ENCODE data around the gene DDX19B. TPM values are rescaled to one million over a fixed set of nuclear protein-coding genes. Genes with fewer than 3 reads are reported as not detected.

Gene DDX19B
- total and polyA plus RNA-seq, 2 experiments from 2014 or later: 31.8 to 33.0 TPM

DNA sequence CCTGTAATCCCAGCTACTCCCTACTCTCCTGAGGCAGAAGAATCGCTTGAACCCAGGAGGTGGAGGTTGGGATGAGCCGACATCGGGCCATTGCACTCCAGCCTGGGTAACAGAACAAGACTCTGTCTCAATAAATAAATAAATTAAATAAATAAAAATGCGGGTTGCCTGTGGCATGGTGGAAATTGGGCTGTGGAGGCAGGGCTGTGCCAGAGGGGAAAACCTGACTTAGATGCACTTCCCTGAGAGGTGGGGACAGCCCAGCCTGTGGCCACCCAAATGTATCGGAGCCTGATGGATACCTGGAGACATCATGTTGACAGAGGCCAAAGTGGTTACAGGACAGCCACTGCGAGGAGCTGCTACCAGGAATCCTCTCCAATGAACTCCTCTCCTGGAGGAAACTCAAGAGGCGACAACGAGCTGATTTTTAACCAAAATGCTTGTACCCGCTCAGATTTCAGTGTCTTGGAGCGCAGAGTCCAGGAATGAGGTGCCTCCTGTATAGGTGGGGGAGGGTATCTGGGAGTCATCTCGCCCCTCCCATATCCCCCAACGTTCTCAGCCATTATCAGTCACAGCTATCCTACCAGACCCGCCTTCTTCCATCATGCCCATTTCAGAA is 80.0 kb downstream of the DDX19B start:
- in situ Hi-C loops (cut with MboI): loop anchor here (25.0 kb wide), 1 partner anchor 383 kb away; no protein-coding TSS in a partner anchor
- H3K27me3 ChIP-seq (replicated peaks; ENCODE audit: insufficient read depth): no peaks in the 10 kb centered on the region
- no peak for TF ChIP-seq EZH2 (IDR thresholded peaks at IDR 0.05; ENCODE audit: insufficient read depth, poor library complexity, severe bottlenecking)
- TF ChIP-seq EZH2phosphoT487 (IDR thresholded peaks at IDR 0.05; ENCODE audit: insufficient read depth, low read depth): no peak
- H3K9me2 ChIP-seq (ENCODE audit: insufficient read depth): no peaks in the 10 kb centered on the region
- no peak for DNase-seq
- peaks cover 8% of the 10 kb centered on the region; the same call in 1 of the 2 replicates for H3K4me1 ChIP-seq (ENCODE audit: insufficient read depth)
- 83% methylated on average over 13 of the region's 13 CpGs for WGBS, 2 experiments (ENCODE audit: low coverage in 1 of 2, low lambda C conversion rate in 2 of 2, missing lambda C conversion rate in 2 of 2)
- H4K20me1 ChIP-seq (ENCODE audit: insufficient read depth): no peaks in the 10 kb centered on the region
- peaks cover 10% of the 10 kb centered on the region; the same call in 1 of the 2 replicates for H3K36me3 ChIP-seq (ENCODE audit: low read depth)
- no peak overlapping the region for H3K27ac ChIP-seq
- H3K4me3 ChIP-seq: no peak overlapping the region
- H3K9ac ChIP-seq: peak overlapping the region; percentile 83; the same call in 1 of the 2 replicates
- H3K79me2 ChIP-seq (ENCODE audit: insufficient read depth): peaks cover 25% of the 10 kb centered on the region
- H3K9me3 ChIP-seq (ENCODE audit: low read depth): no peaks in the 10 kb centered on the region
- peaks cover 33% of the 10 kb centered on the region for H3F3A ChIP-seq (ENCODE audit: insufficient read depth)
- no peak overlapping the region for H2AFZ ChIP-seq
- H3K4me2 ChIP-seq (ENCODE audit: unreplicated experiment): no peak overlapping the region

DNA sequence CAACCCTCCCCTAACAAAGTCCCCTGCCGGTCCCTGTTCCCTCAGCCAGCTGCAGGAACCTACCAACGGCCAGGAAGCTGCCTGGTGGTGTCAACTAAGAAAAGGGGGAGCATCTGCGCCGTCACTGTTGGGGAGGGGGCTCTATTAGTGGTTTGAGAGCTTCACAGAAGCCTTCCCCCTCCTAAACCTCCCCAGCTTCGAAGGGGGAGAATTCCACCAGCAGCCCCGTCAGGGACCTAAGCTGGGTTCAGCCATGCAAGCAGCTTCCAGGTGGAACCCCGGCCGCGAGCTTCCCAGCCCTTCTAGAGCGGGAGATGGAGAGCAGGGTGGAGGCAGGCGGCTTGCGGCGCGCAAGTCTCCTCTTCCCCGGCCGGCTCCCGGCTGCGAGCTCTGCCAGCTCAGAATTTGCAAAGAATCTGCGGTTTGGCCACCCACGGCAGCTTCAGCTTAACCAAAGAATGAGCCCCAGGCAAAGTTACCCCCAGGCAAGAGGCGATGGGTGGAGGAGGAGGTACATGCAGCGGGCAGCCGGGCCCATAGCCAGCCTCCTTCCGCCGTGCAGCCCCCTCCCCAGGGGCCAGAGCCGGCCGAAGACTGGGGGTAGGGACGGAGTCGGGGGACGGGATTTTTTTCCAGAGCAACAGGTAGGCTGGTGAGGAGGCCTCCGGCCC is 81.4 kb downstream of the DDX19B start:
- Histone ChIP-seq H3K4me2 (ENCODE audit: unreplicated experiment) (peak overlapping the region; percentile 98), H3K9me2 (ENCODE audit: insufficient read depth) (no peaks in the 10 kb centered on the region), H3K79me2 (ENCODE audit: insufficient read depth) (peaks cover 25% of the 10 kb centered on the region), H3K36me3 (ENCODE audit: low read depth) (peaks cover 10% of the 10 kb centered on the region; the same call in 1 of the 2 replicates), H3K4me1 (ENCODE audit: insufficient read depth) (peaks cover 8% of the 10 kb centered on the region; the same call in 1 of the 2 replicates), H3K27me3 (replicated peaks; ENCODE audit: insufficient read depth) (no peaks in the 10 kb centered on the region), H3K9me3 (ENCODE audit: low read depth) (no peaks in the 10 kb centered on the region), H4K20me1 (ENCODE audit: insufficient read depth) (no peaks in the 10 kb centered on the region), H2AFZ (peak overlapping the region; percentile 74), H3F3A (ENCODE audit: insufficient read depth) (peaks cover 20% of the 10 kb centered on the region), H3K9ac (peak overlapping the region; percentile 83), H3K27ac (peak overlapping the region; percentile 78), H3K4me3 (peak overlapping the region; percentile 92)
- in situ Hi-C loops (cut with MboI): loop anchor here (25.0 kb wide), 1 partner anchor 382 kb away; no protein-coding TSS in a partner anchor
- no peak for TF ChIP-seq EZH2phosphoT487 (IDR thresholded peaks at IDR 0.05; ENCODE audit: insufficient read depth, low read depth)
- TF ChIP-seq EZH2 (IDR thresholded peaks at IDR 0.05; ENCODE audit: insufficient read depth, poor library complexity, severe bottlenecking): no peak
- DNase-seq: peak; percentile 97
- 0 to 2% methylated on average over 30 to 31 of the region's 31 CpGs for WGBS, 2 experiments (ENCODE audit: low coverage in 1 of 2, low lambda C conversion rate in 2 of 2, missing lambda C conversion rate in 2 of 2)

DNA sequence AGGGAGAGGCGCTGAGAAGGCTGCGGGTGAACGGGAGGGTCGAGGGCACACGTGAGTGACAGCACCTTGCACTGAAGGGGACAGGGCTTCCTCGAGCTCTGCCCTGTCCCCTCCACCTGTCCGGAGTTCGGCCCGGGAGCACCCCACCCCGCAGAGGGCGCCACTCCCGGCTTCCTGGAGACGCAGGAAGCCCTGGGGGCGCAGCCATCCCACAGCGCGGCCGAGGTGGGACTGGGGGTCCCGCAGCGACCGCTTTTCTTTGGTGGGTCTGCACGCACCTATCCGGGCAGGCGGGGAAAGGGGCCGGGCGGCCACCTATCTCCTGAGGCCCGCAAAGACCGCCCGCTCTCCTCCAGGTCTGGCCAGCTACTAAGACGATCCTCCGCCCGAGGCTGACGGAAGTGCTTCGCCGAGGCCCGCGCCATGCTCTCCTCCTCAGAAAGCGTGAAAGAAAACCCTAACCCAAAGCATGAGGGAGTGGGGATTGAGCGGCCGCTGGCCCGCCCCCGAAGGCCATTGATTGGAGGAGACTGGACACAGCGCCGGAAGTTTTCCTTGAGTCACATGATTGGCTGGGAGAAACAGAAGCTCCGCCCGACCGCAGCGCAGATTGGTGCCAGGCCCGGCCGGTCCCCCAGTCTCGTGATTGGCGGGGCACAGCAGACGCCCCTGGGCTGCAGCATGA is 82.1 kb downstream of the DDX19B start:
- Histone ChIP-seq H3K9ac (peak overlapping the region; percentile 83), H3K9me3 (ENCODE audit: low read depth) (no peaks in the 10 kb centered on the region), H3F3A (ENCODE audit: insufficient read depth) (peaks cover 14% of the 10 kb centered on the region; the same call in 1 of the 2 replicates), H3K27me3 (replicated peaks; ENCODE audit: insufficient read depth) (no peaks in the 10 kb centered on the region), H3K36me3 (ENCODE audit: low read depth) (peaks cover 6% of the 10 kb centered on the region; the same call in 1 of the 2 replicates), H3K4me2 (ENCODE audit: unreplicated experiment) (peak overlapping the region; percentile 98), H3K27ac (peak overlapping the region; percentile 78), H3K4me1 (ENCODE audit: insufficient read depth) (peaks cover 8% of the 10 kb centered on the region; the same call in 1 of the 2 replicates), H4K20me1 (ENCODE audit: insufficient read depth) (no peaks in the 10 kb centered on the region), H3K79me2 (ENCODE audit: insufficient read depth) (peaks cover 25% of the 10 kb centered on the region), H3K9me2 (ENCODE audit: insufficient read depth) (no peaks in the 10 kb centered on the region), H3K4me3 (peak overlapping the region; percentile 92), H2AFZ (peak overlapping the region; percentile 74)
- in situ Hi-C loops (cut with MboI): loop anchor here (25.0 kb wide), 1 partner anchor 381 kb away; no protein-coding TSS in a partner anchor
- TF ChIP-seq EZH2 (IDR thresholded peaks at IDR 0.05; ENCODE audit: insufficient read depth, poor library complexity, severe bottlenecking) (no peak), EZH2phosphoT487 (IDR thresholded peaks at IDR 0.05; ENCODE audit: insufficient read depth, low read depth) (no peak)
- peak; percentile 99 for DNase-seq
- WGBS, 2 experiments (ENCODE audit: low coverage in 1 of 2, low lambda C conversion rate in 2 of 2, missing lambda C conversion rate in 2 of 2): 0 to 1% methylated on average over 35 to 43 of the region's 52 CpGs
